Calu3 (cell line): Measurements from ENCODE around the gene FGD5. TPM values are rescaled to one million over a fixed set of nuclear protein-coding genes. Genes with fewer than 3 reads are reported as not detected.

Experiments used
- BruUV-seq: library from RNA; stranded (reverse); fragments of 400-500 nt; replicated peaks from 2 replicates; lab custom pipeline; 2021; lab: Mats Ljungman, UMichigan
- CTCF ChIA-PET: fragments of 300-600 bp; sonication (Branson Sonifier 250); formaldehyde crosslinking; loops from one replicate; lab custom pipeline; 2022; ENCODE audit warnings: antibody characterized with exemption; lab: Charles Lee
- DNase-seq: peaks from one replicate; pipeline ENCODE4 v3.0.0; 2022
- H3K27ac Mint-ChIP-seq: one replicate; pipeline ENCODE4 v1.8.0; 2022; ENCODE audit warnings: mixed read lengths; ENCODE audit not compliant: unreplicated experiment
- H3K27me3 Mint-ChIP-seq: one replicate; pipeline ENCODE4 v1.8.0; 2022; ENCODE audit warnings: mixed read lengths; ENCODE audit not compliant: unreplicated experiment
- H3K36me3 Mint-ChIP-seq: one replicate; pipeline ENCODE4 v1.8.0; 2022; ENCODE audit warnings: mild to moderate bottlenecking, moderate library complexity, mixed read lengths; ENCODE audit not compliant: insufficient read depth, unreplicated experiment
- H3K4me1 Mint-ChIP-seq: one replicate; pipeline ENCODE4 v1.8.0; 2022; ENCODE audit warnings: mild to moderate bottlenecking, low read depth, mixed read lengths; ENCODE audit not compliant: unreplicated experiment
- H3K4me3 Mint-ChIP-seq: one replicate; pipeline ENCODE4 v1.8.0; 2022; ENCODE audit warnings: mild to moderate bottlenecking, low read depth, moderate library complexity, mixed read lengths; ENCODE audit not compliant: unreplicated experiment
- H3K9me3 Mint-ChIP-seq: one replicate; pipeline ENCODE4 v1.8.0; 2022; ENCODE audit warnings: low read depth, mixed read lengths; ENCODE audit not compliant: unreplicated experiment
- CTCF ChIP-seq: fragments of 200-600 bp; IDR thresholded peaks from one replicate; pipeline ENCODE4 v1.8.0; 2022; ENCODE audit warnings: antibody characterized with exemption; ENCODE audit not compliant: unreplicated experiment
- intact Hi-C: fragments of 100-400 bp; cut with micrococcal nuclease; formaldehyde crosslinking; loops from one replicate; pipeline ENCODE4 v1.10.0; 2022; ENCODE audit not compliant: unreplicated experiment
- total RNA-seq: library from RNA; stranded (reverse); gene quantifications from 2 replicates; pipeline ENCODE4 v1.2.3, GENCODE V29; 2022

Gene FGD5
- total RNA-seq, 1 experiment from 2014 or later: not detected

- BruUV-seq: no TSS peak
- Mint-ChIP-seq H3K4me3 (no peak overlapping the region), H3K36me3 (no peaks in the 10 kb centered on the region), H3K27me3 (peaks cover 91% of the 10 kb centered on the region), H3K9me3 (no peaks in the 10 kb centered on the region), H3K27ac (no peak overlapping the region), H3K4me1 (no peaks in the 10 kb centered on the region)
- intact Hi-C loops: no loop called here
- TF ChIP-seq CTCF: no peak
- CTCF ChIA-PET: interaction anchor here (0.7 to 0.9 kb wide), 3 partner anchors 8 to 32 kb away, joined by 3 to 4 read pairs (median 3); no protein-coding TSS in a partner anchor
- no peak for DNase-seq
Measured at GRCh38 chr3:14861446-14862302, 42.9 kb downstream of the FGD5 start.

GRCh38 chr3:14862303-14862660 is 43.5 kb downstream of the FGD5 start:
- Mint-ChIP-seq H3K9me3 (no peaks in the 10 kb centered on the region), H3K4me1 (no peaks in the 10 kb centered on the region), H3K36me3 (no peaks in the 10 kb centered on the region), H3K4me3 (no peak overlapping the region), H3K27me3 (peaks cover 85% of the 10 kb centered on the region), H3K27ac (no peak overlapping the region)
- no peak for DNase-seq
- intact Hi-C loops: no loop called here
- no TSS peak for BruUV-seq
- CTCF ChIA-PET: interaction anchor here (0.9 kb wide), 1 partner anchor 32 kb away, joined by 3 read pairs; no protein-coding TSS in a partner anchor
- no peak for TF ChIP-seq CTCF

- H3K27me3 Mint-ChIP-seq: peaks cover 81% of the 10 kb centered on the region
- CTCF ChIA-PET: no interaction called here
- TF ChIP-seq CTCF: no peak
- H3K4me3 Mint-ChIP-seq: no peak overlapping the region
- intact Hi-C loops: no loop called here
- no peak for DNase-seq
- no peaks in the 10 kb centered on the region for H3K36me3 Mint-ChIP-seq
- H3K27ac Mint-ChIP-seq: no peak overlapping the region
- no peaks in the 10 kb centered on the region for H3K9me3 Mint-ChIP-seq
- H3K4me1 Mint-ChIP-seq: no peaks in the 10 kb centered on the region
- no TSS peak for BruUV-seq
Measured at GRCh38 chr3:14862661-14863230, 44.0 kb downstream of the FGD5 start.

GRCh38 chr3:14863333-14864100 is 44.8 kb downstream of the FGD5 start:
- Mint-ChIP-seq H3K4me1 (no peaks in the 10 kb centered on the region), H3K36me3 (no peaks in the 10 kb centered on the region), H3K9me3 (no peaks in the 10 kb centered on the region), H3K27me3 (peaks cover 80% of the 10 kb centered on the region), H3K4me3 (no peak overlapping the region), H3K27ac (no peak overlapping the region)
- CTCF ChIA-PET: no interaction called here
- intact Hi-C loops: no loop called here
- no peak for DNase-seq
- peak; percentile 17 for TF ChIP-seq CTCF
- no TSS peak for BruUV-seq
